ENCODE measurements around the gene PLCG1. TPM values are rescaled to one million over a fixed set of nuclear protein-coding genes. Genes with fewer than 3 reads are reported as not detected.

Gene PLCG1
- total RNA-seq, 1 donor from 2014 or later = 61.1 TPM

- Mint-ChIP-seq H3K4me3 (no peak overlapping the region), H3K9me3 (no peaks in the 10 kb centered on the region), H3K36me3 (ENCODE audit: low read depth) (peaks cover 71% of the 10 kb centered on the region), H3K4me1 (no peaks in the 10 kb centered on the region), H3K27me3 (no peaks in the 10 kb centered on the region), H3K27ac (no peak overlapping the region)
- CTCF ChIA-PET = interaction anchor here (0.6 to 8.7 kb wide), 27 partner anchors 8 to 246 kb away, joined by 3 to 105 read pairs (median 5); partner anchors contain the start of gene LPIN3
- intact Hi-C loops (cut with micrococcal nuclease) = loop anchor here (1.0 to 10.0 kb wide), 4 partner anchors 30 to 350 kb away; no protein-coding TSS in a partner anchor
- DNase-seq (no peak), ATAC-seq (ENCODE audit: low read depth) (no peak)
- no peak for TF ChIP-seq CTCF (IDR thresholded peaks at IDR 0.05)
- POLR2A ChIA-PET = interaction anchor here (2.3 kb wide), 1 partner anchor 104 kb away, joined by 11 read pairs; no protein-coding TSS in a partner anchor
Measured at GRCh38 chr20:41094353-41095055, 42.8 kb upstream of the PLCG1 start.

- ChIA-PET POLR2A (interaction anchor here (0.6 to 2.3 kb wide), 3 partner anchors 16 to 104 kb away, joined by 3 to 11 read pairs (median 3); no protein-coding TSS in a partner anchor), CTCF (interaction anchor here (0.8 to 8.7 kb wide), 28 partner anchors 9 to 245 kb away, joined by 3 to 105 read pairs (median 4); partner anchors contain the start of gene LPIN3)
- Mint-ChIP-seq H3K27me3 (no peaks in the 10 kb centered on the region), H3K4me1 (no peaks in the 10 kb centered on the region), H3K9me3 (no peaks in the 10 kb centered on the region), H3K36me3 (ENCODE audit: low read depth) (peaks cover 74% of the 10 kb centered on the region), H3K4me3 (no peak overlapping the region), H3K27ac (no peak overlapping the region)
- intact Hi-C loops (cut with micrococcal nuclease) = loop anchor here (1.0 to 10.0 kb wide), 4 partner anchors 31 to 351 kb away; no protein-coding TSS in a partner anchor
- peak; percentile 84 for TF ChIP-seq CTCF (IDR thresholded peaks at IDR 0.05)
- DNase-seq (peak; percentile 26), ATAC-seq (ENCODE audit: low read depth) (peak; percentile 69)
Measured at GRCh38 chr20:41095110-41095969, 42.0 kb upstream of the PLCG1 start.

- H3K27me3 Mint-ChIP-seq = no peaks in the 10 kb centered on the region
- no peak for ATAC-seq (ENCODE audit: low read depth)
- no peak overlapping the region for H3K4me3 Mint-ChIP-seq
- intact Hi-C loops (cut with micrococcal nuclease) = loop anchor here (10.0 kb wide), 1 partner anchor 354 kb away; no protein-coding TSS in a partner anchor
- no peaks in the 10 kb centered on the region for H3K4me1 Mint-ChIP-seq
- POLR2A ChIA-PET = no interaction called here
- no peak for TF ChIP-seq CTCF (IDR thresholded peaks at IDR 0.05)
- H3K9me3 Mint-ChIP-seq = no peaks in the 10 kb centered on the region
- H3K36me3 Mint-ChIP-seq (ENCODE audit: low read depth) = peaks cover 80% of the 10 kb centered on the region
- CTCF ChIA-PET = interaction anchor here (1.0 to 8.7 kb wide), 4 partner anchors 108 to 136 kb away, joined by 4 to 105 read pairs (median 50); no protein-coding TSS in a partner anchor
- H3K27ac Mint-ChIP-seq = no peak overlapping the region
- DNase-seq = no peak
Measured at GRCh38 chr20:41098703-41099250, 38.6 kb upstream of the PLCG1 start.

- intact Hi-C loops (cut with micrococcal nuclease) = no loop called here
- ChIA-PET POLR2A (no interaction called here), CTCF (interaction anchor here (1.4 to 8.7 kb wide), 2 partner anchors 131 to 134 kb away, joined by 4 to 94 read pairs; no protein-coding TSS in a partner anchor)
- Mint-ChIP-seq H3K9me3 (no peaks in the 10 kb centered on the region), H3K27me3 (no peaks in the 10 kb centered on the region), H3K4me1 (no peaks in the 10 kb centered on the region), H3K27ac (no peak overlapping the region), H3K4me3 (no peak overlapping the region), H3K36me3 (ENCODE audit: low read depth) (peaks cover 87% of the 10 kb centered on the region)
- ATAC-seq (ENCODE audit: low read depth) (no peak), DNase-seq (no peak)
- no peak for TF ChIP-seq CTCF (IDR thresholded peaks at IDR 0.05)
Measured at GRCh38 chr20:41100001-41100480, 37.3 kb upstream of the PLCG1 start.

Data from activated B cell treated with CpG ODN at 0.5 μM for 24 hours (primary cell).